Measurements from ENCODE around the gene PRR15L. TPM values are rescaled to one million over a fixed set of nuclear protein-coding genes. Genes with fewer than 3 reads are reported as not detected.

The PRR15L gene
- total and polyA plus RNA-seq, 2 donors (not counting 1 experiment from before 2014, with no cell fraction given) = not detected

GRCh38 chr17:47997586-47997985, 39.9 kb upstream of the PRR15L start:
- Histone ChIP-seq H3K9me3 (ENCODE audit: control insufficient read depth, insufficient read depth, low read depth, low read length) (no peaks in the 10 kb centered on the region), H3K4me3 (replicated peaks in 1 of 4; ENCODE audit: control extremely low read depth in 1 of 4, insufficient read depth in 1 of 4, low read depth in 3 of 4, low read length in 4 of 4) (no peak overlapping the region), H3K36me3 (ENCODE audit: control insufficient read depth, insufficient read depth, low read length) (no peaks in the 10 kb centered on the region), H3K27ac (ENCODE audit: insufficient read depth, low read length) (no peak overlapping the region), H3K4me2 (ENCODE audit: extremely low read depth, insufficient read depth, low read length) (no peak overlapping the region), H2AFZ (ENCODE audit: low read length) (no peak overlapping the region), H3K79me2 (ENCODE audit: control insufficient read depth, insufficient read depth, low read length) (no peaks in the 10 kb centered on the region), H3K4me1 (ENCODE audit: control insufficient read depth, extremely low read depth, insufficient read depth, low read length) (peaks cover 5% of the 10 kb centered on the region), H3K27me3 (ENCODE audit: control insufficient read depth, insufficient read depth, low read length) (peaks cover 6% of the 10 kb centered on the region), H4K20me1 (ENCODE audit: control insufficient read depth, extremely low read depth, insufficient read depth, low read length) (no peaks in the 10 kb centered on the region), H3K9ac (ENCODE audit: insufficient read depth, low read length) (no peak overlapping the region)
- no peak for TF ChIP-seq CTCF (conservative IDR thresholded peaks at IDR 0.05 in 1 of 2, IDR thresholded peaks at IDR 0.05 in 1 of 2; ENCODE audit: low read depth in 1 of 2, low read length in 2 of 2)
- TF ChIP-seq EZH2 (IDR thresholded peaks at IDR 0.05; ENCODE audit: low read length, missing control alignments) = no peak
- no peak for DNase-seq (ENCODE audit: low read depth in 2 of 2)

- Histone ChIP-seq H3K9me3 (ENCODE audit: control insufficient read depth, insufficient read depth, low read depth, low read length) (no peaks in the 10 kb centered on the region), H2AFZ (ENCODE audit: low read length) (no peak overlapping the region), H3K79me2 (ENCODE audit: control insufficient read depth, insufficient read depth, low read length) (no peaks in the 10 kb centered on the region), H3K9ac (ENCODE audit: insufficient read depth, low read length) (no peak overlapping the region), H3K27ac (ENCODE audit: insufficient read depth, low read length) (no peak overlapping the region), H3K4me2 (ENCODE audit: extremely low read depth, insufficient read depth, low read length) (no peak overlapping the region), H3K27me3 (ENCODE audit: control insufficient read depth, insufficient read depth, low read length) (peaks cover 6% of the 10 kb centered on the region), H3K4me1 (ENCODE audit: control insufficient read depth, extremely low read depth, insufficient read depth, low read length) (no peaks in the 10 kb centered on the region), H3K4me3 (replicated peaks in 1 of 4; ENCODE audit: control extremely low read depth in 1 of 4, insufficient read depth in 1 of 4, low read depth in 3 of 4, low read length in 4 of 4) (no peak overlapping the region), H4K20me1 (ENCODE audit: control insufficient read depth, extremely low read depth, insufficient read depth, low read length) (no peaks in the 10 kb centered on the region), H3K36me3 (ENCODE audit: control insufficient read depth, insufficient read depth, low read length) (no peaks in the 10 kb centered on the region)
- DNase-seq (ENCODE audit: low read depth in 2 of 2) = no peak
- TF ChIP-seq EZH2 (IDR thresholded peaks at IDR 0.05; ENCODE audit: low read length, missing control alignments) (no peak), CTCF (conservative IDR thresholded peaks at IDR 0.05 in 1 of 2, IDR thresholded peaks at IDR 0.05 in 1 of 2; ENCODE audit: low read depth in 1 of 2, low read length in 2 of 2) (no peak)
Observed at GRCh38 chr17:47996201-47996600, 38.5 kb upstream of the PRR15L start.

GRCh38 chr17:47995241-47995935, 37.7 kb upstream of the PRR15L start:
- Histone ChIP-seq H3K4me1 (ENCODE audit: control insufficient read depth, extremely low read depth, insufficient read depth, low read length) (peaks cover 2% of the 10 kb centered on the region), H3K79me2 (ENCODE audit: control insufficient read depth, insufficient read depth, low read length) (no peaks in the 10 kb centered on the region), H3K27ac (ENCODE audit: insufficient read depth, low read length) (no peak overlapping the region)

More at GRCh38 chr17:47995241-47995935, 37.7 kb upstream of the PRR15L start:
- H4K20me1 ChIP-seq (ENCODE audit: control insufficient read depth, extremely low read depth, insufficient read depth, low read length) = no peaks in the 10 kb centered on the region
- DNase-seq (ENCODE audit: low read depth in 2 of 2) = no peak
- no peaks in the 10 kb centered on the region for H3K36me3 ChIP-seq (ENCODE audit: control insufficient read depth, insufficient read depth, low read length)
- TF ChIP-seq CTCF (conservative IDR thresholded peaks at IDR 0.05 in 1 of 2, IDR thresholded peaks at IDR 0.05 in 1 of 2; ENCODE audit: low read depth in 1 of 2, low read length in 2 of 2) (no peak), EZH2 (IDR thresholded peaks at IDR 0.05; ENCODE audit: low read length, missing control alignments) (no peak)
- no peak overlapping the region for H3K4me2 ChIP-seq (ENCODE audit: extremely low read depth, insufficient read depth, low read length)
- no peak overlapping the region for H2AFZ ChIP-seq (ENCODE audit: low read length)
- H3K27me3 ChIP-seq (ENCODE audit: control insufficient read depth, insufficient read depth, low read length) = peaks cover 6% of the 10 kb centered on the region
- no peak overlapping the region for H3K9ac ChIP-seq (ENCODE audit: insufficient read depth, low read length)
- H3K9me3 ChIP-seq (ENCODE audit: control insufficient read depth, insufficient read depth, low read depth, low read length) = no peaks in the 10 kb centered on the region
- H3K4me3 ChIP-seq (replicated peaks in 1 of 4; ENCODE audit: control extremely low read depth in 1 of 4, insufficient read depth in 1 of 4, low read depth in 3 of 4, low read length in 4 of 4) = no peak overlapping the region
